ENCODE data around the gene CDKL2.
"Not testable (repeated sequence)": the region's sequence is repeated elsewhere in the genome, so short reads cannot be mapped to it uniquely, and the experiment has no call there.

DNA sequence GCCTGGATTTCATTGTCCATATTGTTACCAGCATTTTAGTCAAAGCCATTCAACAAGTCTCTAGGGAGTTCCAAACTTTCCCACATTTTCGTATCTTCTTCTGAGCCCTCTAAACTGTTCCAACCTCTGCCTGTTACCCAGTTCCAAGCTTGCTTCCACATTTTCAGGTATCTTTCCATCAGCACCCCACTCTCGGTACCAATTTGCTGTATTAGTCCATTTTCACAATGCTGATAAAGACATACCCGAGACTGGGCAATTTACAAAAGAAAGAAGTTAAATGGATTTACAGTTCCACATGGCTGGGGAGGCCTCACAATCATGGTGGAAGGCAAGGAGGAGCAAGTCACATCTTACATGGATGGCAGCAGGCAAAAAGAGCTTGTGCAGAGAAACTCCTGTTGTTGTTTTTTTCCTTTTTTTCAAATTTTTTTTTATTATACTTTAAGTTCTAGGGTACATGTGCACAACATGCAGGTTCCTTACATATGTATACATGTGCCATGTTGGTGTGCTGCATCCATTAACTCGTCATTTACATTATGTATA, 96.9 kb downstream of the CDKL2 start:
- TF ChIP-seq, protein P1, sequence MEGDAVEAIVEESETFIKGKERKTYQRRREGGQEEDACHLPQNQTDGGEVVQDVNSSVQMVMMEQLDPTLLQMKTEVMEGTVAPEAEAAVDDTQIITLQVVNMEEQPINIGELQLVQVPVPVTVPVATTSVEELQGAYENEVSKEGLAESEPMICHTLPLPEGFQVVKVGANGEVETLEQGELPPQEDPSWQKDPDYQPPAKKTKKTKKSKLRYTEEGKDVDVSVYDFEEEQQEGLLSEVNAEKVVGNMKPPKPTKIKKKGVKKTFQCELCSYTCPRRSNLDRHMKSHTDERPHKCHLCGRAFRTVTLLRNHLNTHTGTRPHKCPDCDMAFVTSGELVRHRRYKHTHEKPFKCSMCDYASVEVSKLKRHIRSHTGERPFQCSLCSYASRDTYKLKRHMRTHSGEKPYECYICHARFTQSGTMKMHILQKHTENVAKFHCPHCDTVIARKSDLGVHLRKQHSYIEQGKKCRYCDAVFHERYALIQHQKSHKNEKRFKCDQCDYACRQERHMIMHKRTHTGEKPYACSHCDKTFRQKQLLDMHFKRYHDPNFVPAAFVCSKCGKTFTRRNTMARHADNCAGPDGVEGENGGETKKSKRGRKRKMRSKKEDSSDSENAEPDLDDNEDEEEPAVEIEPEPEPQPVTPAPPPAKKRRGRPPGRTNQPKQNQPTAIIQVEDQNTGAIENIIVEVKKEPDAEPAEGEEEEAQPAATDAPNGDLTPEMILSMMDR (conservative IDR thresholded peaks at IDR 0.05; ENCODE audit: low read length), result not testable (repeated sequence)
- not testable (repeated sequence) for TF ChIP-seq EZH2phosphoT487 (IDR thresholded peaks at IDR 0.05; ENCODE audit: borderline replicate concordance)

Measured in Loucy (cell line).